GM18519 (cell line): ENCODE measurements around the gene METRN.
"Not testable (repeated sequence)": the region's sequence is repeated elsewhere in the genome, so short reads cannot be mapped to it uniquely, and the experiment has no call there.

Experiments
- ATAC-seq: cut with Tn5 transposase; IDR thresholded peaks from one replicate; pipeline ENCODE4 v1.9.1; 2021; ENCODE audit warnings: mild to moderate bottlenecking, moderate library complexity; ENCODE audit not compliant: unreplicated experiment, low FRiP score

METRN gene

GRCh38 chr16:751152-752006 lies 36.5 kb downstream of the METRN start:
- ATAC-seq = no peak

GRCh38 chr16:752007-752312 lies 37.0 kb downstream of the METRN start:
- ATAC-seq = no peak

GRCh38 chr16:754121-754607 lies 39.2 kb downstream of the METRN start:
- not testable (repeated sequence) for ATAC-seq

GRCh38 chr16:754656-755055 lies 39.7 kb downstream of the METRN start:
- no peak for ATAC-seq

GRCh38 chr16:756428-756827 lies 41.5 kb downstream of the METRN start:
- no peak for ATAC-seq

GRCh38 chr16:759110-759910 lies 44.4 kb downstream of the METRN start:
- ATAC-seq = no peak

- no peak for ATAC-seq
These were observed 45.1 kb downstream of the METRN start for GRCh38 chr16:760065-760464.

- ATAC-seq = no peak
These were observed 45.8 kb downstream of the METRN start, which contains the start of gene MSLN for GRCh38 chr16:760545-761343. Gene MSLN, plus strand, starts transcription at chr16:760734. Its CDS starts 1,947 bp downstream, at chr16:762681.

- no peak for ATAC-seq
These were observed 47.0 kb downstream of the METRN start for GRCh38 chr16:761625-762513.

- ATAC-seq = no peak
These were observed 47.8 kb downstream of the METRN start for GRCh38 chr16:762595-763268.

GRCh38 chr16:763369-764183 lies 48.7 kb downstream of the METRN start:
- no peak for ATAC-seq

GRCh38 chr16:764184-764750 lies 49.3 kb downstream of the METRN start:
- no peak for ATAC-seq

- ATAC-seq = no peak
These were observed 50.0 kb downstream of the METRN start for GRCh38 chr16:764848-765487.

- no peak for ATAC-seq
These were observed 50.6 kb downstream of the METRN start for GRCh38 chr16:765488-765865.

GRCh38 chr16:766008-766819 lies 51.3 kb downstream of the METRN start:
- no peak for ATAC-seq

GRCh38 chr16:766820-767640 lies 52.1 kb downstream of the METRN start:
- ATAC-seq = no peak
